ENCODE results near the gene FCRL5.

Gene FCRL5

DNA sequence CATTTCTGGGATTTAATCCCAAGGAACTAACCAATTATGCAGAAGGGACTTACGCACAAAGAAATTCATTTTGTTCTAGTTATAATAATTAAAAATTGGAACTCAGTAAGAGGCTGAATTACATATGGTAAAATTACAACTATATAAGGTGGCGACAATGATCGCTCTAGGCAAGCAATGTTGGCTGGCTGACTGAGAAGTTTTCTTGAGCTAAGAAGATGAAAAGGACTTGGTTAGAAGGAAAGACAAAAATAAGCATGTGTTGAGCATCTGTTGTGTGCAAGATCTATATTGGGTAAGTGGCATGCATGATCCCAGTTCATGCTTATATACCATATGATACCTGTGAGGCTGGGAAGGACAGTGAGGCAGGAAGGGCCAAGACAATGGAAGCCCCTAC is 80.8 kb downstream of the FCRL5 start:
- no peak overlapping the region for H3K4me3 ChIP-seq (ENCODE audit: low read length)
- TF ChIP-seq, protein P1, sequence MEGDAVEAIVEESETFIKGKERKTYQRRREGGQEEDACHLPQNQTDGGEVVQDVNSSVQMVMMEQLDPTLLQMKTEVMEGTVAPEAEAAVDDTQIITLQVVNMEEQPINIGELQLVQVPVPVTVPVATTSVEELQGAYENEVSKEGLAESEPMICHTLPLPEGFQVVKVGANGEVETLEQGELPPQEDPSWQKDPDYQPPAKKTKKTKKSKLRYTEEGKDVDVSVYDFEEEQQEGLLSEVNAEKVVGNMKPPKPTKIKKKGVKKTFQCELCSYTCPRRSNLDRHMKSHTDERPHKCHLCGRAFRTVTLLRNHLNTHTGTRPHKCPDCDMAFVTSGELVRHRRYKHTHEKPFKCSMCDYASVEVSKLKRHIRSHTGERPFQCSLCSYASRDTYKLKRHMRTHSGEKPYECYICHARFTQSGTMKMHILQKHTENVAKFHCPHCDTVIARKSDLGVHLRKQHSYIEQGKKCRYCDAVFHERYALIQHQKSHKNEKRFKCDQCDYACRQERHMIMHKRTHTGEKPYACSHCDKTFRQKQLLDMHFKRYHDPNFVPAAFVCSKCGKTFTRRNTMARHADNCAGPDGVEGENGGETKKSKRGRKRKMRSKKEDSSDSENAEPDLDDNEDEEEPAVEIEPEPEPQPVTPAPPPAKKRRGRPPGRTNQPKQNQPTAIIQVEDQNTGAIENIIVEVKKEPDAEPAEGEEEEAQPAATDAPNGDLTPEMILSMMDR (IDR thresholded peaks at IDR 0.05; ENCODE audit: insufficient read depth, low read depth, low read length, missing control alignments) = no peak
- no peak for DNase-seq (ENCODE audit: low read depth)

DNA sequence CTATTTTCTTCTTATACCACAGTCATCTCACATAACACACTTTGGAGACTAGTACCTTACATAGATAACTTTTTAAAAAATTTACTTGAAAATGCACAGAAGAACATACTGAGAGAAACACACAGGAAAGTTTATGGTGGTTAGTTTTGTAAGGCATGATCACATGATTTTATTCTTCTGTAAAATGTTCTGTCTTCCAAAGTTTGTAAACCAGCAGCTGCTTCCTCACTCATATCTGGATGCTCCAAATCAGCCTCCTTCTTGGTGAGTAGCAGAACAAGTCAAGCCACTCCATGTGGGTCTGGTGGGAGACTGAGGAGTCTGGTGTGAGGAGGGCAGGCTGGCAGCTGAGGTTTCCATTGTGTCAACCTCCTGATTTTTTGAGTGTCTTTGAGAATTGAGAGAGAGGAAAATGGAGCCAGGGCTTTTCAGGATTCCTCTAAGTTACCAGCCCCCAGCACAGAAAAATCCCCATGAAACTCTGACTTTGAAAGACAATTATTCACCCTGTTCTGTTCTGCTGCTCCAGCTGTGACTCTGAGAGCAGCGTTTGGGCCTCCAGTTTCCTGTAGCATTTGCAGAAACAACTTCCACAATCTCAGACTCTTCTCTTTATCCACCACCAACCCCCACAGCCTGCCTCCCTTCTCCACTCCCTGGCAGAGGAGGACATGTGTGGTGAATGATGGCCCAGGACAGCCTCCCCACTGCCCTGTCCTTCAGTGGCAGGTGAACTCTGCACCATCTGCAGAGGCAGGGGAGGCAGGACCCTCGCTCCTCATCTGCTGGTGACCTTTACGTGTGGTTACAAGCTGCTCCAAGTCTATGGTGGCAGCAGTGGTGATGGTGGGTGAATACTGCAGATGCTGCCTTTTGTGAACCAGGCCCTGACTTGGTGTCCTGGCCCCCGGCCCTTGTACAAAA is 82.3 kb downstream of the FCRL5 start:
- TF ChIP-seq, protein P1 (IDR thresholded peaks at IDR 0.05; ENCODE audit: insufficient read depth, low read depth, low read length, missing control alignments) = no peak

DNA sequence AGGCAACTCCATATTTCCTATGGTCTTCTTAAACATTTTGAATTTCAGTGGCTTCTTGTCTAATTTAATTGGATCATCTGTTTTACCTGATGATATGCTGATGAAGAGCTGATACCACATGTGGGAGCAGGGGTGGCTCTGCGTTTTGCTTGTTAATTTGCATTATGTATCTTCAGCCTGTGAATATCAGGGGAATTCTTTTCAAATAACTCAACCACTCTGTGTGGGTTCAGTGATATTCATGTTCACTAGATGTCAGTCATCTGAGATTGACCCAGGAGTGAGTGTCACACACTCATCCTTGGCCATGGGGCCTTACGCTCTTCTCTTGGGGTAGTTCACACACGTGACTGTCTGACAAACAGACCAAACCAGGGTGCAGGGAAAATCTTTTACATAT is 83.0 kb downstream of the FCRL5 start:
- H3K4me3 ChIP-seq (ENCODE audit: low read length) = no peak overlapping the region
- no peak for DNase-seq (ENCODE audit: low read depth)
- TF ChIP-seq, protein P1 (IDR thresholded peaks at IDR 0.05; ENCODE audit: insufficient read depth, low read depth, low read length, missing control alignments) = no peak

More for the DNA sequence above, 82.3 kb downstream of the FCRL5 start:
- no peak for DNase-seq (ENCODE audit: low read depth)
- H3K4me3 ChIP-seq (ENCODE audit: low read length) = no peak overlapping the region

DNA sequence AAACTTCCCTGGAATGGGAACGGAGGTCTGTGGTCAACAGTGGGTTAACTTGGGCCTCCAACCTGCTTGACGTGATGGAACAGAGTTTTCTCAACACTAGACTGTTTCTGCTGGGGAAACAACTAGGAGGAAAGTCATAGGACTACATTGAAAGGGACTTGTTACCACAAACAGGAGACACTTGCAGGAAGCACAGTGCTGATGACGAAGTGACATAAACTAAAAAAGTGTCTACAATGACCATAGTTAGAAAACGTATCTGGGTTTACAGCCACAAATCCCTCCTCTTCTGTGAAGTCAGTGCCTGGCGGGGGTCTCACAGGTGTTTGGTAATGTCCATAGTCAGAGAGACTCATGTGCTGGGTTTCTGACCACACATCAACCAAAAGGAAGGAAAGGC is 86.3 kb downstream of the FCRL5 start:
- TF ChIP-seq, protein P1 (IDR thresholded peaks at IDR 0.05; ENCODE audit: insufficient read depth, low read depth, low read length, missing control alignments) = no peak
- DNase-seq (ENCODE audit: low read depth) = no peak
- H3K4me3 ChIP-seq (ENCODE audit: low read length) = no peak overlapping the region

All from epithelial cell of esophagus (primary cell).